ENCODE measurements around the gene PIP5KL1.

Gene PIP5KL1

DNA sequence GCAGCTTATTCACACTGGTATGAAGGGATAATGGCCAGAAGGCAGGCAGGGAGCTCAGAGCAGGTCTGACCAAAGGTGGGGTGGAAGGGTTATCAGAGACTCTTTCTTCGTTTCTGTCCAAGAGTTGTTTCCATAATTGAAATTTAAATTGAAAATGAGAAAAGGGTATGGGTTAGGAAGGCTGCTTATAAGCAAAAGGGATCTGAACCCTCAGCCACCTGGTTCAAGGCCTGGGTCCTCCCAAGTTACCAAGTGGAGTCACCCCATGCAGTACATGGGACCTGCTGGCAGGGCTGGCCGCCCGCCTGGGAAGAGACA lies 32.4 kb upstream of the PIP5KL1 start:
- TF ChIP-seq POLR2AphosphoS5 (IDR thresholded peaks at IDR 0.05; ENCODE audit: borderline replicate concordance, low read depth, low read length) (no peak), EZH2 (IDR thresholded peaks at IDR 0.05) (no peak), FOXP2 (optimal IDR thresholded peaks at IDR 0.05; ENCODE audit: control extremely low read depth, extremely low read length, insufficient read depth) (no peak)
- H3K9ac ChIP-seq (ENCODE audit: insufficient read length) = no peak overlapping the region
- DNase-seq (ENCODE audit: low read depth, low spot score) = no peak
- H3K27ac ChIP-seq = peak overlapping the region; percentile 73
- H3K4me3 ChIP-seq = no peak overlapping the region
- H3K36me3 ChIP-seq (ENCODE audit: insufficient read depth, low read length) = no peaks in the 10 kb centered on the region
- H3K9me3 ChIP-seq (ENCODE audit: low read depth, low read length) = no peaks in the 10 kb centered on the region

DNA sequence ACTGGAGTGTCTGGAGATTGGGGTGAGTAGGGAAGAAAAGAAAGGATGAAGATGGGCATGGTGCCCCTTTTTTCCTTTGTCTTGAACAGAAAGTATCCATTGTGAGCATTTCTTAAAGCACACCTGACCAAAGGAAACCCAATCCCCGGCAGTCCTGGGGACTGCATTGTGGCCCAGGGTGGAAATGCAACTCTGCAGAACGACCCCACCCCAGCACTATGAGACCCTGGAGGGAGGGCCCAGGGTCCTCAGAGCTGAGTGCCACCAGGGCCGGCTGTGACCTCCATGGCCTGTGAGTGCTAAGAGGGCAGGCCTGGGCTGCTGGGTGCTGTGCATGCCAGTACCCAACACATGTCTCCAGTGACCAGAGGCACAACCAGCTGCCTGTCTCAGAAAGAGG lies 31.7 kb upstream of the PIP5KL1 start:
- TF ChIP-seq FOXP2 (optimal IDR thresholded peaks at IDR 0.05; ENCODE audit: control extremely low read depth, extremely low read length, insufficient read depth) = no peak
- no peak for TF ChIP-seq POLR2AphosphoS5 (IDR thresholded peaks at IDR 0.05; ENCODE audit: borderline replicate concordance, low read depth, low read length)
- TF ChIP-seq EZH2 (IDR thresholded peaks at IDR 0.05) = no peak
- no peaks in the 10 kb centered on the region for H3K36me3 ChIP-seq (ENCODE audit: insufficient read depth, low read length)
- no peak for DNase-seq (ENCODE audit: low read depth, low spot score)
- H3K4me3 ChIP-seq = no peak overlapping the region
- H3K9ac ChIP-seq (ENCODE audit: insufficient read length) = no peak overlapping the region
- peak overlapping the region; percentile 73; the same call in 1 of the 2 replicates for H3K27ac ChIP-seq
- no peaks in the 10 kb centered on the region for H3K9me3 ChIP-seq (ENCODE audit: low read depth, low read length)

DNA sequence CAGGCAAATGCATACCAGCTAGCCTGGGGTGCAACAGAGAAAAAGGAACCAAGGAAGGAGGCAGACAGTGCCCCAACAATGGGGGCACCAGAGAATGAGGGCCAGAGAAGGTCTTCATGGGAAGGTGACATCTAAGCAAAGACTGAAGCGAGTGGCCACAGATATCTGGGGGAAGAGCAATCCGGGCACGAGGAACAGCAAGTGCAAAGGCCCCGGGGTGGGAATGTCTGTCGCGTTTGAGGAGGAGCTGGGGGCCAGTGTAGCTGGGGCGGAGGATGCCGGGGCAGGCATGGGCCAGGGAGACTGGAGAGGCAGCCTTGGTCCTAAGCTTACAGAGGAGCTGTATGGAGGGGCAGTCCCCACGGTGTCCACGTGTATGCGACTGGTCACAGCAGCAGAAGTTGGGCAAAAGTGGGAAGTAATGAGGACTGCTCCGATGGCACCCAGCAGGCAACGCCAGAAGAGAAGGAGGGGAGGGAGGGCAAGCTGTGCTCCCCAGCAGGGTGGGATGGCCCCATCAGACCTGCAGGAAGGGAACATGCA lies 31.1 kb upstream of the PIP5KL1 start:
- Histone ChIP-seq H3K36me3 (ENCODE audit: insufficient read depth, low read length) (no peaks in the 10 kb centered on the region), H3K9ac (ENCODE audit: insufficient read length) (no peak overlapping the region), H3K27ac (no peak overlapping the region), H3K9me3 (ENCODE audit: low read depth, low read length) (no peaks in the 10 kb centered on the region), H3K4me3 (no peak overlapping the region)
- no peak for DNase-seq (ENCODE audit: low read depth, low spot score)
- TF ChIP-seq EZH2 (IDR thresholded peaks at IDR 0.05) (no peak), FOXP2 (optimal IDR thresholded peaks at IDR 0.05; ENCODE audit: control extremely low read depth, extremely low read length, insufficient read depth) (no peak), POLR2AphosphoS5 (IDR thresholded peaks at IDR 0.05; ENCODE audit: borderline replicate concordance, low read depth, low read length) (no peak)

DNA sequence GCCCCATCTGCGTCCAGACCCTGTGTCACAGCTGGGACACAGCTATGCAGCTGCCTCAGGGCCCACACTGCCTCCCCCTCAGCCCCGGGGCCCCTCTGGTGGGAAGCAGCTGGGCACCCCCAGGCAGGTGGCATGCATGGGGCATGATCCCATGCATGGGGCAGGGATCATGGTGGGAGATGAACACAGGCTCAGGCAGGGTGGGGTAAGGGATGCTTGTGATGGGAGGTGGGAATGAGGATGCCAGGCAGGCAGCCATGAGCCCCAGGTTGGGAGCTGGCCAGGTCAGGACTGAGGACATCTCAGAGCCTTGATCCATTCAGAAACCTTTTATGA lies 30.5 kb upstream of the PIP5KL1 start:
- Histone ChIP-seq H3K9ac (ENCODE audit: insufficient read length) (no peak overlapping the region), H3K27ac (no peak overlapping the region), H3K36me3 (ENCODE audit: insufficient read depth, low read length) (no peaks in the 10 kb centered on the region), H3K9me3 (ENCODE audit: low read depth, low read length) (no peaks in the 10 kb centered on the region), H3K4me3 (no peak overlapping the region)
- DNase-seq (ENCODE audit: low read depth, low spot score) = no peak
- TF ChIP-seq EZH2 (IDR thresholded peaks at IDR 0.05) (no peak), POLR2AphosphoS5 (IDR thresholded peaks at IDR 0.05; ENCODE audit: borderline replicate concordance, low read depth, low read length) (no peak), FOXP2 (optimal IDR thresholded peaks at IDR 0.05; ENCODE audit: control extremely low read depth, extremely low read length, insufficient read depth) (no peak)

DNA sequence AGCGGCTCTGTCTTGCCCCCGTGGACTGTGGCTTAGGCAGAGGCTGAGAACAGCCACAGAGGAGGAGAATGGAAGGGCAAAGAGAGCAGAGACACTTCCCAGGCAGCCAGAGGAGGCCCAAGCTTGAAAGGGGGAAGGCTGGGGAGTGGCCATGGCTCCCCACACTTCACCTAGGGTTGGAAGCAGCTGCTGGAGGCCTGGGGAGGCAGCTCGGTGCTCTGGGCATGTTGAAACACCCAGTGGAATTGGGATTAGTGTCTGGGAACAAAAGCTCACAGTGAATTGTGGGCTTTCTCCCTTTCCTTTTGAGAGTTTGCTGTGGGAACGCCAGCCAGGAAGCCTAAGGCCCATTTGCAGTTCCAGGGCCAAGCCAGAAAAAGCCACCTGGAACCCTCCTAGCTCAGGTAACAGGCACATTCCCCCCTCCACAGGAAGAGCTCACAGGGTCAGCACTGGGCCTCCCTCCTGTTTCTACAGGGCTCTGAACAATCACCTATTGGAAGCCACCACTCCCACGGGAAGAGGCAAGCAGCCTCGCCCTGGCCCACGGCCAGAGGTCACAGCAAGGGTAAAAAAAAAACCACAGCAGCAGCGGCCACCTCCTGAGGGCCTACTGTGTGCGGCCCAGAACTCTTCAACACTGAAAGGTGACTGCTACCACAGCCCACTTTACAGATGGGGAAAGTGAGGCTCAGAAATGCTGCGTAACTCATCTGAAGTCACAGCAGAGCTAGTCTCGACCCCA lies 30.0 kb upstream of the PIP5KL1 start:
- peak overlapping the region; percentile 37 for H3K9ac ChIP-seq (ENCODE audit: insufficient read length)
- no peak for TF ChIP-seq EZH2 (IDR thresholded peaks at IDR 0.05)
- no peak for TF ChIP-seq FOXP2 (optimal IDR thresholded peaks at IDR 0.05; ENCODE audit: control extremely low read depth, extremely low read length, insufficient read depth)
- no peak for TF ChIP-seq POLR2AphosphoS5 (IDR thresholded peaks at IDR 0.05; ENCODE audit: borderline replicate concordance, low read depth, low read length)
- H3K9me3 ChIP-seq (ENCODE audit: low read depth, low read length) = no peaks in the 10 kb centered on the region
- no peak overlapping the region for H3K4me3 ChIP-seq
- H3K36me3 ChIP-seq (ENCODE audit: insufficient read depth, low read length) = no peaks in the 10 kb centered on the region
- peak overlapping the region; percentile 59; the same call in 1 of the 2 replicates for H3K27ac ChIP-seq
- no peak for DNase-seq (ENCODE audit: low read depth, low spot score)

DNA sequence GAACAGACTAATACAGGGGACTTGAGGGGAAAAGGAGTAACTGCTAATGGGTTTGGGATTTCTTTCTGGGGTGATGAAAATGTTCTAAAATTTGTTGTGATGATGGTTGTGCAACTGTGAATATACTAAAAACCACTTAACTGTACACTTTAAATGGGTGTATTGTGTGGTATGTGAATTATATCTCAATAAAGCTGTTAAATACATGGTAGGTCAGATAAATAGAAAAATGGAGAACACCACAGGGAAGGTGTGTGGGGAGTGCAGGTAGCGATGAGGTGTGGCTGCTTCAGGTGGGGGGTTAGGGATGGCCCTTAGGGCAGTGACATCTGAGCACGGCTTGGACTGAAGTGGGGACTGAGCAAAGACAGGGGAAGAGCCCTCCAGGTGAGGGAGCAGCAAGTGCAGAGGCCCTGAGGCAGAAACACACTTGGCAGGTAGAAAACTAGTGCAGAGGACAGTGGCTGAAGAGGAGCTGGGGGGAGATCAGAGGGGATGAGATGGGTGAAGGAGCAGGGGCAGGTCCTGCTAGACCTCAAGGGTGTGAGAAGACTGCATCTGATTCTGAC lies 29.3 kb upstream of the PIP5KL1 start:
- Histone ChIP-seq H3K9me3 (ENCODE audit: low read depth, low read length) (no peaks in the 10 kb centered on the region), H3K36me3 (ENCODE audit: insufficient read depth, low read length) (no peaks in the 10 kb centered on the region), H3K4me3 (no peak overlapping the region), H3K9ac (ENCODE audit: insufficient read length) (no peak overlapping the region), H3K27ac (0 out of 2 replicates have a peak overlapping the region, but pooled peaks have one; percentile 59)
- no peak for DNase-seq (ENCODE audit: low read depth, low spot score)
- TF ChIP-seq FOXP2 (optimal IDR thresholded peaks at IDR 0.05; ENCODE audit: control extremely low read depth, extremely low read length, insufficient read depth) = no peak
- TF ChIP-seq EZH2 (IDR thresholded peaks at IDR 0.05) = no peak
- TF ChIP-seq POLR2AphosphoS5 (IDR thresholded peaks at IDR 0.05; ENCODE audit: borderline replicate concordance, low read depth, low read length) = no peak

DNA sequence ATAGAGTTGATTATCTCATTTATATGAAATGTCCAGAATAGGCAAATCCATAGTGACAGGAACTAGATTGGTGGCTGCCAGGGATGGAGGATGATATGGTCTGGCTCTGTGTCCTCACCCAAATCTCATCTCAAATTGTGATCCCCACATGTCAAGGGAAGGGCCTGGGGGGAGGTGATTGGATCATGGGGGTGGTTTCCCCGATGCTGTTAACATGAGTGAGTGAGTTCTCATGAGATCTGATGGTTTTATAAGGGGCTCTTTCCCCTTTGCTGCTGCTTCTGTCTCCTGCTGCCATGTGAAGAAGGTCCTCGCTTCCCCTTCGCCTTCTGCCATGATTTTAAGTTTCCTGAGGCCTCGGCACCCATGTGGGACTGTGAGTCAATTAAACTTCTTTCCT lies 28.8 kb upstream of the PIP5KL1 start:
- TF ChIP-seq FOXP2 (optimal IDR thresholded peaks at IDR 0.05; ENCODE audit: control extremely low read depth, extremely low read length, insufficient read depth) (no peak), EZH2 (IDR thresholded peaks at IDR 0.05) (no peak), POLR2AphosphoS5 (IDR thresholded peaks at IDR 0.05; ENCODE audit: borderline replicate concordance, low read depth, low read length) (no peak)
- H3K9ac ChIP-seq (ENCODE audit: insufficient read length) = no peak overlapping the region
- no peak overlapping the region for H3K4me3 ChIP-seq
- H3K9me3 ChIP-seq (ENCODE audit: low read depth, low read length) = no peaks in the 10 kb centered on the region
- no peak for DNase-seq (ENCODE audit: low read depth, low spot score)
- H3K36me3 ChIP-seq (ENCODE audit: insufficient read depth, low read length) = no peaks in the 10 kb centered on the region
- no peak overlapping the region for H3K27ac ChIP-seq

DNA sequence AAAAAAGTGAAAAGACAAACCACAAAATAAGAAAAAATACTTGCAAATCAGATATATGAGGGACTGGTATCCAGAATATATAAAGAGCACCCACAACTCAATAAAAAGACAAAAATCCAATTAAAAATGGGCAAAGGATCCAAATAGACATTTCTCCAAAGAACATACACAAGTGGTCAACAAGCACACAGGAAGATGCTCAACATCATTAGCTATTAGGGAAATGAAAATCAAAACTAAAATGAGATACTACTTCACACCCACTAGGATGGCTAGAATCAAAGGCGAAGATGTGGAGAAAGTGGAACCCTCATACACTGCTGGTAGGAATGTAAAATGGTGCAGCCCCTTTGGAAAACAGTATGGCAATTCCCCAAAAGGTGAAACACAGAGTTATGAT lies 28.2 kb upstream of the PIP5KL1 start:
- H3K27ac ChIP-seq = no peak overlapping the region
- H3K4me3 ChIP-seq = no peak overlapping the region
- H3K36me3 ChIP-seq (ENCODE audit: insufficient read depth, low read length) = no peaks in the 10 kb centered on the region
- no peak for DNase-seq (ENCODE audit: low read depth, low spot score)
- no peak for TF ChIP-seq EZH2 (IDR thresholded peaks at IDR 0.05)
- no peak for TF ChIP-seq FOXP2 (optimal IDR thresholded peaks at IDR 0.05; ENCODE audit: control extremely low read depth, extremely low read length, insufficient read depth)
- TF ChIP-seq POLR2AphosphoS5 (IDR thresholded peaks at IDR 0.05; ENCODE audit: borderline replicate concordance, low read depth, low read length) = no peak
- H3K9me3 ChIP-seq (ENCODE audit: low read depth, low read length) = no peaks in the 10 kb centered on the region
- H3K9ac ChIP-seq (ENCODE audit: insufficient read length) = no peak overlapping the region

All from SK-N-MC (cell line).